ENCODE data around the gene NGRN. TPM values are rescaled to one million over a fixed set of nuclear protein-coding genes. Genes with fewer than 3 reads are reported as not detected.
"Not testable (repeated sequence)": the region's sequence is repeated elsewhere in the genome, so short reads cannot be mapped to it uniquely, and the experiment has no call there.

NGRN gene
- total and polyA plus RNA-seq, 2 donors (not counting 1 experiment from before 2014, with no cell fraction given): 23.1 to 45.5 TPM

DNA sequence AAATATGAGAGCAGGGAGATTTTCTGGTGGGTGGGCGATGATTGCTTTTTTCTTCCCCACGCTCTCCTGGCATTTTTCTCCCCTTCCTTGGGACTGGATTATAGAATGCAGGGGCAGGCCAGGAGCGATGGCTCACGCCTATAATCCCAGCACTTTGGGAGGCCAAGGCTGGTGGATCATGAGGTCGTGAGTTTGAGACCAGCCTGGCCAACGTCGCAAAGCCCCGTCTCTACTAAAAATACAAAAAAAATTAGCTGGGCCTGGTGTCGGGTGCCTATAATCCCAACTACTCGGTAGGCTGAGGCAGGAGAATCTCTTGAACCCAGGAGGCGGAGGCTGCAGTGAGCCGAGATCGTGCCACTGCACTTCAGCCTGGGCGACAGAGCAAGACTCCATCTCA, 39.9 kb downstream of the NGRN start:
- H3K9me3 Mint-ChIP-seq (ENCODE audit: insufficient read depth); H3K4me3 ChIP-seq (ENCODE audit: control extremely low read depth in 1 of 5, extremely low read depth in 1 of 5, insufficient read depth in 1 of 5, low read depth in 2 of 5, low read length in 4 of 5); H3K9ac ChIP-seq (ENCODE audit: low read length); H4K20me1 ChIP-seq (ENCODE audit: control insufficient read depth, insufficient read depth, low read length, poor library complexity, severe bottlenecking); H3K79me2 ChIP-seq (ENCODE audit: control insufficient read depth, insufficient read depth, low read length); H2AFZ ChIP-seq (ENCODE audit: insufficient read depth, low read depth, low read length, poor library complexity, severe bottlenecking); DNase-seq; H3K27me3 ChIP-seq (replicated peaks in 1 of 4; ENCODE audit: control extremely low read depth in 1 of 4, control insufficient read depth in 3 of 4, insufficient read depth in 4 of 4, low read length in 3 of 4); POLR2A ChIA-PET; H3K4me3 Mint-ChIP-seq; H3K36me3 ChIP-seq (replicated peaks in 1 of 2; ENCODE audit: control extremely low read depth in 1 of 2, control insufficient read depth in 1 of 2, extremely low read depth in 1 of 2, insufficient read depth in 2 of 2, low read length in 1 of 2); H3K27ac ChIP-seq (ENCODE audit: low read length in 2 of 2); intact Hi-C loops (cut with micrococcal nuclease); H3K27ac Mint-ChIP-seq; H3K4me2 ChIP-seq (replicated peaks; ENCODE audit: low read depth, low read length, poor library complexity, severe bottlenecking); H3K27me3 Mint-ChIP-seq; ATAC-seq (ENCODE audit: low read depth); H3K9me3 ChIP-seq (ENCODE audit: control extremely low read depth in 1 of 3, control insufficient read depth in 2 of 3, insufficient read depth in 1 of 3, low read length in 2 of 3): not testable (repeated sequence)
- 100% methylated on average over 10 of the region's 14 CpGs for WGBS (ENCODE audit: insufficient coverage)
- H3K4me1 ChIP-seq (ENCODE audit: control insufficient read depth in 2 of 2, insufficient read depth in 2 of 2, low read length in 2 of 2): peaks cover 10 to 14% of the 10 kb centered on the region in 2 donors
- CTCF ChIA-PET: interaction anchor here (0.9 to 7.5 kb wide), 5 partner anchors 12 to 84 kb away, joined by 3 to 48 read pairs (median 3); no protein-coding TSS in a partner anchor
- H3K4me1 Mint-ChIP-seq: peaks cover 15% of the 10 kb centered on the region

DNA sequence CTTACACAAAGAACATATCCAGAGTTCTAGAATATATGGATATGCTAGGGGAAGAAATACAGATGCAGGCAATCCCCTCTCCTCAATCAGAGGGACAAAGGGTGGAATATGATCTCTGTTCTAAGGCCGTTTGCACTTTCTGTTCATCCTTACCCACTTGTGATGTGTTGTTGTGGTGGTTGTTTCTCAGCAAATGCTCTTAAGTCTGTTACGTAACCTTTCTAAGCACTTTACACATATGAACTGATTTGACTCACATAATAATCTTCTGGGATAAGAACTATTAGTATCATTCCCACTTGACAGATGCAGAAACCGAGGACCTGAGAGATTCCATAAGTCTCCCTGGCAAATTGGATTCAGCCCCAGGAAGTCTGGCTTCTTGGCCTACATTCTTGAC, 40.5 kb downstream of the NGRN start:
- Histone ChIP-seq H3K4me2 (replicated peaks; ENCODE audit: low read depth, low read length, poor library complexity, severe bottlenecking) (no peak overlapping the region), H4K20me1 (ENCODE audit: control insufficient read depth, insufficient read depth, low read length, poor library complexity, severe bottlenecking) (no peaks in the 10 kb centered on the region), H3K27ac (ENCODE audit: low read length in 2 of 2) (no peak overlapping the region), H3K4me1 (ENCODE audit: control insufficient read depth in 2 of 2, insufficient read depth in 2 of 2, low read length in 2 of 2) (peaks cover 10 to 14% of the 10 kb centered on the region in 2 donors), H3K9me3 (ENCODE audit: control extremely low read depth in 1 of 3, control insufficient read depth in 2 of 3, insufficient read depth in 1 of 3, low read length in 2 of 3) (no peaks in the 10 kb centered on the region), H3K79me2 (ENCODE audit: control insufficient read depth, insufficient read depth, low read length) (no peaks in the 10 kb centered on the region), H3K4me3 (ENCODE audit: control extremely low read depth in 1 of 5, extremely low read depth in 1 of 5, insufficient read depth in 1 of 5, low read depth in 2 of 5, low read length in 4 of 5) (no peak overlapping the region), H3K9ac (ENCODE audit: low read length) (no peak overlapping the region), H2AFZ (ENCODE audit: insufficient read depth, low read depth, low read length, poor library complexity, severe bottlenecking) (peak overlapping the region; percentile 74), H3K36me3 (replicated peaks in 1 of 2; ENCODE audit: control extremely low read depth in 1 of 2, control insufficient read depth in 1 of 2, extremely low read depth in 1 of 2, insufficient read depth in 2 of 2, low read length in 1 of 2) (no peaks in the 10 kb centered on the region), H3K27me3 (replicated peaks in 1 of 4; ENCODE audit: control extremely low read depth in 1 of 4, control insufficient read depth in 3 of 4, insufficient read depth in 4 of 4, low read length in 3 of 4) (no peaks in the 10 kb centered on the region)
- peaks cover 15% of the 10 kb centered on the region for H3K4me1 Mint-ChIP-seq
- POLR2A ChIA-PET: no interaction called here
- no peak overlapping the region for H3K4me3 Mint-ChIP-seq
- H3K27me3 Mint-ChIP-seq: no peaks in the 10 kb centered on the region
- 100% methylated on average over 1 of the region's 3 CpGs for WGBS (ENCODE audit: insufficient coverage)
- no peak for ATAC-seq (ENCODE audit: low read depth)
- DNase-seq: no peak
- CTCF ChIA-PET: interaction anchor here (0.7 to 7.5 kb wide), 5 partner anchors 13 to 176 kb away, joined by 3 to 48 read pairs (median 3); no protein-coding TSS in a partner anchor
- no peak overlapping the region for H3K27ac Mint-ChIP-seq
- no peak for TF ChIP-seq EZH2 (IDR thresholded peaks at IDR 0.05; ENCODE audit: borderline replicate concordance, insufficient read depth, low read depth, low read length, poor library complexity, severe bottlenecking)
- no peak for TF ChIP-seq CTCF (IDR thresholded peaks at IDR 0.05)
- no peaks in the 10 kb centered on the region for H3K9me3 Mint-ChIP-seq (ENCODE audit: insufficient read depth)
- intact Hi-C loops (cut with micrococcal nuclease): no loop called here
